H9 (cell line): Measurements from ENCODE around the gene UBTF. TPM values are rescaled to one million over a fixed set of nuclear protein-coding genes. Genes with fewer than 3 reads are reported as not detected.

Experiments
- DNase-seq: peaks from one replicate; pipeline ENCODE4 v3.0.0-alpha.2; 2017
- H2AFZ ChIP-seq: one replicate; pipeline ENCODE4 v1.6.1; 2013; ENCODE audit warnings: mild to moderate bottlenecking, low read length, control low read depth, moderate library complexity
- H2AK5ac ChIP-seq: 2 replicates; pipeline ENCODE4 v1.6.1; 2013; ENCODE audit warnings: low read length, control low read depth, mixed read lengths; ENCODE audit not compliant: insufficient read length
- H2BK120ac ChIP-seq: one replicate; pipeline ENCODE4 v1.6.1; 2013; ENCODE audit warnings: low read depth, mild to moderate bottlenecking, low read length, control low read depth, inconsistent platforms; ENCODE audit not compliant: poor library complexity, severe bottlenecking
- H2BK12ac ChIP-seq: 2 replicates; pipeline ENCODE4 v1.6.1; 2013; ENCODE audit warnings: low read length, control low read depth, mixed read lengths, low read depth; ENCODE audit not compliant: insufficient read length
- H2BK15ac ChIP-seq: 2 replicates; pipeline ENCODE4 v1.6.1; 2013; ENCODE audit warnings: low read depth, low read length, control low read depth
- H2BK20ac ChIP-seq: one replicate; pipeline ENCODE4 v1.6.1; 2013; ENCODE audit warnings: low read depth, mild to moderate bottlenecking, low read length, control low read depth, inconsistent platforms; ENCODE audit not compliant: poor library complexity, severe bottlenecking
- H2BK5ac ChIP-seq: 2 replicates; pipeline ENCODE4 v1.6.1; 2013; ENCODE audit warnings: low read length, control low read depth, mixed read lengths; ENCODE audit not compliant: insufficient read length
- H3K14ac ChIP-seq: 2 replicates; pipeline ENCODE4 v1.6.1; 2013; ENCODE audit warnings: low read length, control low read depth; ENCODE audit not compliant: insufficient read depth
- H3K18ac ChIP-seq: 2 replicates; pipeline ENCODE4 v1.6.1; 2013; ENCODE audit warnings: low read depth, mild to moderate bottlenecking, mixed read lengths, low read length, control low read depth; ENCODE audit not compliant: insufficient read length
- H3K23ac ChIP-seq: 2 replicates; pipeline ENCODE4 v1.6.1; 2013; ENCODE audit warnings: low read length, control low read depth, mixed read lengths, low read depth; ENCODE audit not compliant: insufficient read length
- H3K23me2 ChIP-seq: 2 replicates; pipeline ENCODE4 v1.6.1; 2013; ENCODE audit warnings: low read depth, mild to moderate bottlenecking, mixed read lengths, low read length, control low read depth; ENCODE audit not compliant: insufficient read length, poor library complexity, severe bottlenecking
- H3K27ac ChIP-seq: 2 replicates; pipeline ENCODE4 v1.5.1; 2013; ENCODE audit warnings: low read length, control low read depth, mixed read lengths, low read depth; ENCODE audit not compliant: insufficient read length
- H3K27me3 ChIP-seq: 2 replicates; pipeline ENCODE4 v1.6.1; 2013; ENCODE audit warnings: low read length, control low read depth, inconsistent platforms; ENCODE audit not compliant: insufficient read depth
- H3K4ac ChIP-seq: 2 replicates; pipeline ENCODE4 v1.6.1; 2013; ENCODE audit warnings: low read depth, mild to moderate bottlenecking, control low read depth, inconsistent platforms, low read length, moderate library complexity
- H3K4me1 ChIP-seq: 2 replicates; pipeline ENCODE4 v1.6.1; 2013; ENCODE audit warnings: low read length, control low read depth, inconsistent platforms; ENCODE audit not compliant: insufficient read depth
- H3K4me2 ChIP-seq: 2 replicates; pipeline ENCODE4 v1.6.1; 2013; ENCODE audit warnings: low read length, control low read depth, mixed read lengths; ENCODE audit not compliant: insufficient read length, insufficient read depth
- H3K56ac ChIP-seq: 2 replicates; pipeline ENCODE4 v1.6.1; 2013; ENCODE audit warnings: low read depth, mild to moderate bottlenecking, mixed read lengths, low read length, control low read depth; ENCODE audit not compliant: insufficient read length
- H3K79me1 ChIP-seq: 2 replicates; pipeline ENCODE4 v1.6.1; 2013; ENCODE audit warnings: low read depth, mild to moderate bottlenecking, moderate library complexity, low read length, control low read depth, inconsistent platforms; ENCODE audit not compliant: insufficient read depth, poor library complexity, severe bottlenecking
- H3K79me2 ChIP-seq: 2 replicates; pipeline ENCODE4 v1.6.1; 2013; ENCODE audit warnings: low read length, control low read depth, inconsistent platforms; ENCODE audit not compliant: insufficient read depth
- H3K9ac ChIP-seq: 2 replicates; pipeline ENCODE4 v1.6.1; 2013; ENCODE audit warnings: low read length, control low read depth, mixed read lengths; ENCODE audit not compliant: insufficient read length; ENCODE audit errors: extremely low read depth
- H3K9me3 ChIP-seq: one replicate; pipeline ENCODE4 v1.6.1; 2013; ENCODE audit warnings: low read depth, low read length, inconsistent platforms; ENCODE audit not compliant: control insufficient read depth
- H3T11ph ChIP-seq: one replicate; pipeline ENCODE4 v1.6.1; 2013; ENCODE audit warnings: mild to moderate bottlenecking, low read length, control low read depth, inconsistent platforms
- H4K20me1 ChIP-seq: one replicate; pipeline ENCODE4 v1.6.1; 2013; ENCODE audit not compliant: control insufficient read depth, insufficient read length, insufficient read depth
- H4K5ac ChIP-seq: 2 replicates; pipeline ENCODE4 v1.6.1; 2013; ENCODE audit warnings: low read depth, mild to moderate bottlenecking, mixed read lengths, low read length, control low read depth; ENCODE audit not compliant: insufficient read length
- H4K8ac ChIP-seq: replicated peaks from 2 replicates; pipeline ENCODE4 v1.6.1; 2013; ENCODE audit warnings: low read length, control low read depth, mixed read lengths, low read depth; ENCODE audit not compliant: insufficient read length
- H4K91ac ChIP-seq: 2 replicates; pipeline ENCODE4 v1.6.1; 2013; ENCODE audit warnings: low read depth, mild to moderate bottlenecking, moderate library complexity, mixed read lengths, low read length, control low read depth; ENCODE audit not compliant: insufficient read length
- H3K27ac Mint-ChIP-seq, 3 experiments: 2 replicates in 2 of 3; 3 replicates in 1 of 3; pipeline ENCODE4 v1.8.0; 2020 to 2021; ENCODE audit warnings: mixed read lengths in 3 of 3, mild to moderate bottlenecking in 1 of 3, moderate library complexity in 1 of 3
- H3K27me3 Mint-ChIP-seq: 2 replicates; pipeline ENCODE4 v1.8.0; 2021; ENCODE audit warnings: low read depth, mild to moderate bottlenecking, moderate library complexity, mixed read lengths
- H3K36me3 Mint-ChIP-seq, 3 experiments: 2 replicates in 2 of 3; 3 replicates in 1 of 3; pipeline ENCODE4 v1.8.0; 2020 to 2021; ENCODE audit warnings: low read depth in 3 of 3, mixed read lengths in 3 of 3; ENCODE audit not compliant: insufficient read depth in 1 of 3
- H3K4me1 Mint-ChIP-seq, 2 experiments: 2 replicates each; pipeline ENCODE4 v1.8.0; 2020; ENCODE audit warnings: mixed read lengths in 2 of 2
- H3K4me3 Mint-ChIP-seq, 2 experiments: 2 replicates in 1 of 2; 3 replicates in 1 of 2; pipeline ENCODE4 v1.8.0; 2020 to 2021; ENCODE audit warnings: mild to moderate bottlenecking in 2 of 2, mixed read lengths in 2 of 2, moderate library complexity in 1 of 2
- H3K9me3 Mint-ChIP-seq, 2 experiments: 2 replicates in 1 of 2; 3 replicates in 1 of 2; pipeline ENCODE4 v1.8.0; 2020; ENCODE audit warnings: mild to moderate bottlenecking in 2 of 2, mixed read lengths in 2 of 2, moderate library complexity in 1 of 2
- WGBS: extraction: QIAGEN DNeasy Blood & Tissue Kit; methylation state at CpG from one replicate; pipeline ENCODE4 v1.1.7; 2013; ENCODE audit warnings: missing lambda C conversion rate, low lambda C conversion rate, mixed read lengths; ENCODE audit not compliant: insufficient read length; ENCODE audit errors: extremely low coverage; 5-methylcytosine and 5-hydroxymethylcytosine counted together
- total RNA-seq: library from RNA; stranded (reverse); gene quantifications from 2 replicates; pipeline ENCODE4 v1.2.1, GENCODE V29; 2021
- TF ChIP-seq, protein P1 (sequence below): fragments of 200-600 bp; sonication (generic); conservative IDR thresholded peaks from 3 replicates; pipeline ENCODE4 v1.8.0; 2021; ENCODE audit warnings: antibody characterized with exemption, mild to moderate bottlenecking

Gene UBTF
- total RNA-seq, 1 experiment from 2014 or later = 151 TPM

DNA sequence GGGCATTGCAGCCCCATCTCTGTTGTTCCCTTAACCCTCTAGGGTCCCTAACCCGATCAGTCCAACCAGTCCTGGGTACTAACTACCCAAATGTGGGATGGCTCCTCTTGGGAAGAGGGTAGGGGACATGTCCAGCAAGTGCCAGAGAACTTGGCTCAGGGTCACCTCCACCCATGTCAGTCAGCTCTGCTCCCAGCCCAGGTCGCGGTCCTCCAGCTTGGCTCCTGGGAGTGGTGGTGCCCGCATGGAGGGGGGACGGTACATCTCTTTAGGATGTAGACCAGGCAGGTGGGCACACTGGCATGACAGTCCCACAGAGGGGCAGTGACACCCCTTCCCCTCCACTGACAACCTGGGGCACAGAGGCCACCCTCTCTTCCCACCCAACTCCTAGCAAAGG, 26.7 kb downstream of the UBTF start:
- H3K27ac Mint-ChIP-seq = peak overlapping the region in 2 of 3 experiments; percentile 15 to 85; a peak in 3 of 7 replicates
- no peak overlapping the region for H3K23ac ChIP-seq
- H3K27me3 Mint-ChIP-seq = no peaks in the 10 kb centered on the region
- no peaks in the 10 kb centered on the region for H3K23me2 ChIP-seq
- no peak overlapping the region for H3K4me2 ChIP-seq
- H4K8ac ChIP-seq = no peak overlapping the region
- peaks cover 21 to 74% (median 60%) of the 10 kb centered on the region in 3 experiments for H3K36me3 Mint-ChIP-seq
- H3K79me2 ChIP-seq = no peaks in the 10 kb centered on the region
- no peaks in the 10 kb centered on the region for H3K9me3 ChIP-seq
- H4K91ac ChIP-seq = no peak overlapping the region
- peaks cover 19 to 35% of the 10 kb centered on the region in 2 experiments for H3K4me1 Mint-ChIP-seq
- no peak overlapping the region for H4K5ac ChIP-seq
- H2AK5ac ChIP-seq = no peak overlapping the region
- TF ChIP-seq, protein P1, sequence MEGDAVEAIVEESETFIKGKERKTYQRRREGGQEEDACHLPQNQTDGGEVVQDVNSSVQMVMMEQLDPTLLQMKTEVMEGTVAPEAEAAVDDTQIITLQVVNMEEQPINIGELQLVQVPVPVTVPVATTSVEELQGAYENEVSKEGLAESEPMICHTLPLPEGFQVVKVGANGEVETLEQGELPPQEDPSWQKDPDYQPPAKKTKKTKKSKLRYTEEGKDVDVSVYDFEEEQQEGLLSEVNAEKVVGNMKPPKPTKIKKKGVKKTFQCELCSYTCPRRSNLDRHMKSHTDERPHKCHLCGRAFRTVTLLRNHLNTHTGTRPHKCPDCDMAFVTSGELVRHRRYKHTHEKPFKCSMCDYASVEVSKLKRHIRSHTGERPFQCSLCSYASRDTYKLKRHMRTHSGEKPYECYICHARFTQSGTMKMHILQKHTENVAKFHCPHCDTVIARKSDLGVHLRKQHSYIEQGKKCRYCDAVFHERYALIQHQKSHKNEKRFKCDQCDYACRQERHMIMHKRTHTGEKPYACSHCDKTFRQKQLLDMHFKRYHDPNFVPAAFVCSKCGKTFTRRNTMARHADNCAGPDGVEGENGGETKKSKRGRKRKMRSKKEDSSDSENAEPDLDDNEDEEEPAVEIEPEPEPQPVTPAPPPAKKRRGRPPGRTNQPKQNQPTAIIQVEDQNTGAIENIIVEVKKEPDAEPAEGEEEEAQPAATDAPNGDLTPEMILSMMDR = no peak
- no peak overlapping the region for H2BK20ac ChIP-seq
- no peaks in the 10 kb centered on the region for H3K27me3 ChIP-seq
- H3K18ac ChIP-seq = no peak overlapping the region
- H3K27ac ChIP-seq = no peak overlapping the region
- H2BK5ac ChIP-seq = no peak overlapping the region
- WGBS = no CpG with 5 or more reads among the region's 5 CpGs
- H4K20me1 ChIP-seq = no peaks in the 10 kb centered on the region
- no peak for DNase-seq
- H3K14ac ChIP-seq = no peak overlapping the region
- H3K79me1 ChIP-seq = no peaks in the 10 kb centered on the region
- H3K4me3 Mint-ChIP-seq = no peak overlapping the region; a peak in 1 of 5 replicates
- H2AFZ ChIP-seq = no peak overlapping the region
- H2BK12ac ChIP-seq = no peak overlapping the region
- no peak overlapping the region for H3K4ac ChIP-seq
- no peak overlapping the region for H3K56ac ChIP-seq
- no peaks in the 10 kb centered on the region for H3K4me1 ChIP-seq
- no peak overlapping the region for H2BK120ac ChIP-seq
- H3K9ac ChIP-seq = no peak overlapping the region
- no peaks in the 10 kb centered on the region for H3K9me3 Mint-ChIP-seq
- no peak overlapping the region for H3T11ph ChIP-seq
- H2BK15ac ChIP-seq = no peak overlapping the region
